ENCODE data around the gene HDAC7.

- no peak for TF ChIP-seq CTCF (IDR thresholded peaks at IDR 0.05; ENCODE audit: low read depth, low read length, poor library complexity, severe bottlenecking)
- no peak for TF ChIP-seq EZH2phosphoT487 (IDR thresholded peaks at IDR 0.05; ENCODE audit: borderline replicate concordance, low read length)
Observed at GRCh38 chr12:47822863-47823262, 3.2 kb upstream of the HDAC7 start.
